NCI-H1092 treated with DMSO at 0.1 percent for 48 hours (cell line): ENCODE data around the gene NRG2.

Source experiments
- DNase-seq: peaks from one replicate; lab custom pipeline; 2025; lab: John Stamatoyannopoulos, UW

NRG2 gene

GRCh38 chr5:139967353-139967752, 75.7 kb downstream of the NRG2 start:
- DNase-seq = no peak

DNA sequence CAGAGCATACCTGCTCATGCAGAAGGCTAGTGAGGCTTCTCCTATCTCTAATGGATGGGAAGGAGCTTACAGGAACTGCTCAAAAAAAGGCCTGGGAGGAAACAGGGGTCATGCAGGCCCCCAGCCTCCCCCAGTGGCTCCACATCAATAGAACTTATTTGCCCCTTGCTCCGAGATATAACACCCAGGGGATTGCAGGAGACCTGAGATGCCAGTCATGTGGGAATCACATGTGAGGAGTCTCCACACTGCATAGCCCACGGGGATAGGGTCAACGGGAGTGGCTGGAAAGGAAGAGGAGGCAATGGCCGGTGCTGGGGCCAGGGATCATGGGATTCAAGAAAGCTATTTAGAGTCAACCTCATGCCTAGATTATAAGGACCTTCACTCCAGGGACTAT, 76.2 kb downstream of the NRG2 start:
- DNase-seq = no peak

DNA sequence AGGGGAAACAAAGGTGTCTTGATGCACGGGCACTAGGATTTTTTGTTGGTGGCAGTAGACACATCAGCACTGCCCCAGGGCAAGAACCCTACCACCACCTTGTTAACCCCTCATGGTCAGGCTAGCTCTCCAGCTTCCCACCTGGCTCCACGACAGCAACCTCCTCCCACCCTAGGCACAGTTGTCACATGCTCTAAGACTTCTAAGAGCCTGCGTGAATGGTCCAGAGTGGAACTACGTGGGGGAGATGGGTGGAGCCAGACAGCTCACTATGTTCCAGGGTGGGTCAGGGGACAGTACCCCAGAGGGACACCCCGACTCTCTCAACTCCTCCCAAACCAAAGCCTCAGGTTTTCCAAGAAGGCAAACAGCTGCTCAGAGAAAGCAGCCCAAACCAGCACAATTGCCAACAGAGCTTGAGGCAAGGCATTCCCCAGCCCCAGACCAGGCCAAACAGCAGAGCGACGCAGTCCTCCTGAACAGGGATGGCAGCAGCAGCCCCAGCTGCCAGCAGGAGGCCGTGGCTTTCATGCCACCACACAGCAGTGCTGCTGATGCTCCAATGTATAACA, 78.0 kb downstream of the NRG2 start:
- no peak for DNase-seq

- no peak for DNase-seq
Observed at GRCh38 chr5:139964266-139964993, 78.7 kb downstream of the NRG2 start.

DNA sequence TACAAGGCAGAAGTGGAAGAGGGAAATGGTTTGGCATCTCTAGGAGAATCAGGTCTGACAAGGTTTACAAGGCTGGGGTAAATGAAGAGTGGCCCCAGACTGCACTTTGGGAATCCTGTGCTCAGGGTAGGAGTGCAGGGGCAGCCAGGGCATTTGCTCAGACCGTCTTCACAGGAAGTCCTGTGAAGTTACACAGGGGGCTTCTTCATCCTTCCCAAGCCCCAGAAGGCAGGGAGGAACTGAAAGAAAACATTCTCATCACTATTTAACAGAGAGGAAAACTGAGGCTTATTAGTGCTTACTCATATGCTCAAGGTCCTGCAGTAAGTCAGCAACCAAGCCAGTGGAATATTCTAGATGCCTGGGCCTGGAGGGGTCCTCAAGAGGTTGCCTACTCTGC, 80.7 kb downstream of the NRG2 start:
- no peak for DNase-seq

- DNase-seq = no peak
Observed at GRCh38 chr5:139961435-139962157, 81.5 kb downstream of the NRG2 start.

DNA sequence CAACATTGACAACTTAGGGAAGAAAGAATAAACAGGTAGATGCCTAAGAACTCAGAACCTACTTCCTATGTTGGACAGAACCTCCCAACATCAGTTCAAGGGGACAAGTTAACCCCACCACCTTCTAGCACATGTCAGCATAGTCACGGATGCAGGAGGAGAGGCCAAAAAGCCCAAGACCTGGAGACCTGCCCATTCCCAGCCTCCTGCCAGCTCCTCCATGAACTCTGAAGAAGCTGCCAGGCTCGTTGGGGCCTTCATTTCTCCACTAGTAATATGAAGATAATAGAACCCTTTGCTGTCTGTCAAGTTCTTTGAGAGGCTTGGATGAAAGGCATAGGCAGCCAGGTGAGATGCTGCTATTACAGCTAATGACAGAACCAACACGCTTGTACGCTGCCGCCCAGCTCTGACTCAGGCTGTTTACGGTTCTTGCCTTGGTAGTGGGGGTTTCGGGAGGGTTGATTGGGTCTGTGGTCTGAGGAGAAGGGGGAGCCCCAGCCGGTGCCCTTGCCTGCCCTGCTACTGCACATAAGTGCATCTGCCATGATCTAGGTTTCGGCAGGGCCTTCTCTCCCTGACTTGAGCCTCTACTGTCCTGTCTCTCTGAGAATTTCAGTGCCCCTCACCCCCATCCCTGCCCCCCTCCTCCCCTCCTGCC, 82.2 kb downstream of the NRG2 start:
- no peak for DNase-seq

DNA sequence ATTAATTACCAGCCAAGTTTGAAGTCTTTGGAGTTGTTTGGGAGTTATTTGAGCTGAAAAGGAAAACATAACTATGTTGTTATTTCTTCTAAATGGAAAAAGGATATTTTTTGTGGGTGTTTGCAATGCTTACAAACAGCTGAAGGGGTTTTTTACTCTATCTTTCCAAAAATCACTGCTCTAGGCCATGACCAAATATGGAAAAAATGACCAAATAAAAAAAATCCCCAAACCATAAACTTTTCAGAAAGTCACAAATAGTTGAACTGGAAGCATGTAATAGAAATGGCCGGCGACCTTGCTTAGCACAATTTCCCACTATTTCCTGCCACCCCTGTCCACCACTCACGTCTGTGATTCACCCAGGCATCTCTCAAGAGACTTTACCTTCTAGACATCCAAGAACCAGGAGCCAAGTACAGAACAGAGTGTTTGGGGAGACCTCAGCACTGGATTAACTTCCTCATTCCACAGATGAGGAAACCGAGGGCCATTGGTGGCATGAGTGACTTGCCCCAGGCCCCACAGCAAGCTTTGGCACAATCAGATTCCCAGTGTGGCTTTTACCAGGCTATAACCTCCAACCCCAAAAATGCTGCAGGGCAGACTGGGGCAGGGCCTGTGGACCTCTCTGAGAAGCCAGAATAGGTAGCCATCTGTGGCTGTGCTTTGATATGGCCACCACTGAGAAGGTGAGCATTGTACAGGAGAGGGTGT, 84.5 kb downstream of the NRG2 start:
- no peak for DNase-seq

- DNase-seq = no peak
Observed at GRCh38 chr5:139956342-139956741, 86.8 kb downstream of the NRG2 start.

GRCh38 chr5:139955616-139956273, 87.4 kb downstream of the NRG2 start:
- no peak for DNase-seq

DNA sequence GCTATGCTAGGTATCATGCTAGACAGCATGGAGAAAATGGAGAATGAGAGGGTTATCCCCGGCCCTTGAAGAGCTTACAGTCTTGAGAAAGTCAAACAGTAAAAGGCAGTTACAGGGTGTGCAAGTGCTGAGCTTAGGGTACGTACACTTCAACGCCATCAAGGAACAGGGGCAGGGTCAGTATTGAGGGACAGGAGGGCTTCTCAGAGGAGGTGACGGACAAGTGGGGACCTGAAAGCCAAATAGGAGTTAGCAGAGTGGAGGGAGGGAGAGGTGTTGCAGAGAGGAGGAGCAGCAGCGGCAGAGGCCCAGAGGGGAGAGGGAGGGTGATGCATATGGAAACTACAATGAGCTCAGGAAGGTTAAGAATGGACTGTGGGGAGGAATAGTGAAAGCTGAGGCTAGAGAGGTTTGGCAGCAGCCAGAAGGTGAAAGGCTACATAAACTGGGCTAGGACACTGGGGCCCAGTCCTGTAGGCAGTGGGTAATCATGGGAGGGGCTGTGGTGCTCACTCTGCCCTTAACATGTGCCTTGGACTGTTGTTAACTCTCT, 88.0 kb downstream of the NRG2 start:
- no peak for DNase-seq

DNA sequence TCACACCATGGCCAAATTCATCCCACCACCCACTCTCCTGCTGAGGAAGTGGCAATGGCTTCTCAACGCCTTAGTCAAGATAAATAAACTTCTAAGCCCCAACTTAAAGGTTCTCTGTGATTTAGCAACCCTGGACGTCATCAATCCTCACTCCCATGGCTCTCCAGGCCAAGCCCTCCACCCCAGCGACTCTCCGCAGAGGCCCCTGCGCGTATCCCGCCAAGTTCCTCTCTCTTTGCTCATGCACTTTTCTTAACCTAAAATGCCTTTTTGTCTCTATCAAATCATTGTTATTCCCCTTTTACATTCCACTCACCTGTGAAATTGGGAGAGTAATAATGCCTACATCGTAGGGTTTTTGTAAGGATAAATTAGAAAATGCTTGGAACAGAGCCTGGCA, 88.6 kb downstream of the NRG2 start:
- DNase-seq = no peak

DNA sequence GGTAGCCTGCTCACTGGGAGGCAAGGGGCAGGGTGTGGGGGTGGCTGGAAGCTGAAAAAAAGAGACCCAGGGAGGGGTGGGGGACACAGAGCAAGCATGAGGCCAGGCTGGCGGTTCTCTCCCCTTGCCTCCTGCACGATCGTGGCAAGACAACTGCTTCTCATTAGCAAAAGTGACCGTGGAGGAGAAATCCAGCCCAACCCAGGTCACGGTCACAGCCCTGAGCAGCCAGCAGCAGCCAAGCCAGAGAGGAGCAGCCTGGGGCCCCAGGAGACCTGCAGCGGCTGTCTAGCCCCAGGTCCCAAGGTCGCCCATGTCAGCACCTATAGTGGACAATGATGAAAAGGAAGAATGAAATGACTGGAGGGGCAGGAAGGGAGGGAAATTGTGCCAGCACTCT, 89.1 kb downstream of the NRG2 start:
- no peak for DNase-seq

GRCh38 chr5:139952574-139952973, 90.5 kb downstream of the NRG2 start:
- DNase-seq = no peak

DNA sequence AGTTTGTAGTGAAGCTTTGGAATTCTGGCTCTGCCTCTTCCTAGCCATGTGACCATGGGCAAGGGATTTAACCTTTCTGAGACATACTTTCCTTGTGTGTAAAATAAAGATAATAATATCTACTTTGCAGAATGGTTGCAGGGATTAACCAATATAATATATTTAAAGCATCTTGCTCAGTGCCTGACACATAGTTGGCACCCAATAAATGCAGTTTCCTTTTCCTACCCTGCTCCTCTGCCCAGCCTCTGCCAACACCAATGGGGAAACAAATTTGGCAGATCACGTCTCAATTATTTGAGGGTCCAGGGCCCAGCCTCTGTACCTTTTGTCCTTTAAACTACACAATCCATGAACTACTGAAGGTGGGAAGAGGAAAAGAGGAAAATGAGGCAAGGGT, 91.1 kb downstream of the NRG2 start:
- no peak for DNase-seq

GRCh38 chr5:139951296-139951924, 91.7 kb downstream of the NRG2 start:
- no peak for DNase-seq

DNA sequence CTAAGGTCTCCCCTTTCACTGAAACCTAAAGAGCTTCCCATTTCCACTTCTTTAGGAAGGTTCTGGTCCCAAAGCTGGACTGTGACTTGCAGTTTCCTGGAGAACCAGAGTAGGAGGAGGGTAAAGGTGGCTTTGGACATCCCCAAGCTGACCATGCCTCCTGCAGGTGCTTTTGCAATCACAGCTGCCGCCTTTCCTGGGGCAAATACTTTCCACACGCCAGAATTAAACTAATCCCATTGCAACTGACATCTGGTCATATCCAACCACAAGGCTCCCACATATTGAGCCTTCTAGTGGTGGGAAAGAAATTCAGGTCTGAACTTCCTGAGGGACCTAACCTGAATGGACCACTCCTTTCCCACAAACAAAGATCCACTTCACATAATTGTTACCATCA, 92.7 kb downstream of the NRG2 start:
- no peak for DNase-seq

DNA sequence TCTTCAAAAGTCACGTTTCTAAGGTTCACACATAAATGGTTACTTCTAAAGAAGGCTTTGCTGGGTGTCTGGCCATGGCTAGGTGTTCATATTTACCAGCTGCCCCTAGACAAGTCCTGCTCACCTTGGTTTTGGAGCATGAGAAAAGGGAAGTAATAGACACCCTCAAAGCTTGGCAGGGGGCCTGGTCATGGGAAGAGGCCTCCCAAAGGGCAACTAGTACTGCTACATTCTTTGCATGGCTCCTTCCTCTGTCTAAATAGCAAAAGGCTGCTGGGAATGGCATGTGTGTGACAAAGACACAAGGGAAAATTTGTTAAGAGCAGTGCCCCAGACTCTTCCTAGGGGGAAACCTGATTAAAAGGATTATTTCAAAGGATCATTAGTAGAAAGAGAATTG, 93.4 kb downstream of the NRG2 start:
- no peak for DNase-seq

- DNase-seq = no peak
Observed at GRCh38 chr5:139947727-139948126, 95.4 kb downstream of the NRG2 start.

GRCh38 chr5:139946440-139946839, 96.7 kb downstream of the NRG2 start:
- no peak for DNase-seq

DNA sequence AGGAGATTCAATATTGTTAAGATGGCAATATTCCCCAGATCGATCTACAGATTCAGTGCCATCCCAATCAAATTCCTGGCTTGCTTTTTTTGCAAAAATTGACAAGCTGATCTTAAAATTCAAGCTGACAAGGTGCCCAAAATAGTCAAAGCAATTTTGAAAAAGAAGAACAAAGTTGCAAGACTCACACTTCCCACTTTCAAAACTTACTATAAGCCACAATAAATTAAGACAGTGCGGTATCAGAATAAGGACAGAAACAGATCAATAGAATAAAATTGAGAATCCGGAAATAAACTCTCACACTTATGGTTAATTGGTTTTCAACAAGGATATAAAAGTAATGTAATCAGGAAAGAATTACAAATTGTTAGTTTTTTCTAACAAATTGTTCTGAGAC, 97.1 kb downstream of the NRG2 start:
- no peak for DNase-seq
